Glomerular endothelial cell (primary cell): Measurements from ENCODE around the gene SGPP2. TPM values are rescaled to one million over a fixed set of nuclear protein-coding genes. Genes with fewer than 3 reads are reported as not detected.

ENCODE experiments used
- DNase-seq: peaks from one replicate; pipeline ENCODE4 v3.0.0-alpha.2; 2011; ENCODE audit warnings: low read depth, low spot score; ENCODE audit errors: extremely low read depth
- total RNA-seq: library from RNA; depleted of rRNA; stranded (reverse); fragments of >200 nt; gene quantifications from 2 replicates; pipeline ENCODE4 v1.2.3, GENCODE V29; 2015

Gene SGPP2
- total RNA-seq, 1 donor from 2014 or later, result not detected

GRCh38 chr2:222459983-222460382, 35.6 kb downstream of the SGPP2 start:
- DNase-seq, result no peak

GRCh38 chr2:222465746-222466145, 41.4 kb downstream of the SGPP2 start:
- no peak for DNase-seq

GRCh38 chr2:222468346-222468745, 44.0 kb downstream of the SGPP2 start:
- DNase-seq, result no peak

GRCh38 chr2:222470802-222471468, 46.6 kb downstream of the SGPP2 start:
- no peak for DNase-seq

- no peak for DNase-seq
Measured at GRCh38 chr2:222477962-222478608, 53.7 kb downstream of the SGPP2 start.

- no peak for DNase-seq
Measured at GRCh38 chr2:222479859-222480258, 55.5 kb downstream of the SGPP2 start.

GRCh38 chr2:222480497-222480896, 56.2 kb downstream of the SGPP2 start:
- DNase-seq, result no peak

GRCh38 chr2:222481941-222482340, 57.6 kb downstream of the SGPP2 start:
- DNase-seq, result no peak

- no peak for DNase-seq
Measured at GRCh38 chr2:222483513-222484039, 59.2 kb downstream of the SGPP2 start.

- DNase-seq, result no peak
Measured at GRCh38 chr2:222485367-222486211, 61.2 kb downstream of the SGPP2 start.

- DNase-seq, result no peak
Measured at GRCh38 chr2:222490131-222490530, 65.8 kb downstream of the SGPP2 start.

GRCh38 chr2:222492683-222493082, 68.3 kb downstream of the SGPP2 start:
- DNase-seq, result no peak

GRCh38 chr2:222494104-222494739, 69.9 kb downstream of the SGPP2 start:
- DNase-seq, result no peak

- DNase-seq, result no peak
Measured at GRCh38 chr2:222495388-222495787, 71.0 kb downstream of the SGPP2 start.

- DNase-seq, result no peak
Measured at GRCh38 chr2:222499226-222499625, 74.9 kb downstream of the SGPP2 start.

GRCh38 chr2:222504191-222504590, 79.8 kb downstream of the SGPP2 start:
- no peak for DNase-seq

GRCh38 chr2:222504719-222505118, 80.4 kb downstream of the SGPP2 start:
- no peak for DNase-seq

GRCh38 chr2:222506230-222506935, 82.0 kb downstream of the SGPP2 start:
- DNase-seq, result no peak

- no peak for DNase-seq
Measured at GRCh38 chr2:222514901-222515300, 90.6 kb downstream of the SGPP2 start.
